Aorta (tissue), 5 donors: ENCODE measurements around the gene TNS1. TPM values are rescaled to one million over a fixed set of nuclear protein-coding genes. Genes with fewer than 3 reads are reported as not detected.
A peak's percentile ranks its signal among the peaks of the same experiment; 100 is the strongest.

ENCODE experiments used
- ATAC-seq: fragments of 200-7000 bp; cut with Tn5 transposase; one replicate; pipeline ENCODE4 v1.9.1; 2022; ENCODE audit warnings: moderate library complexity; ENCODE audit not compliant: low FRiP score
- DNase-seq, 2 donors: peaks; one replicate each; pipeline ENCODE4 v3.0.0-alpha.2; 2020
- H3K27ac ChIP-seq, 2 donors: one replicate each; pipeline ENCODE4 v1.5.1; 2013; ENCODE audit warnings: low read length in 2 of 2, mild to moderate bottlenecking in 2 of 2, moderate library complexity in 2 of 2, control low read depth in 1 of 2, inconsistent platforms in 1 of 2, low read depth in 1 of 2
- H3K27me3 ChIP-seq, 2 donors: one replicate each; pipeline ENCODE4 v1.6.1; 2013; ENCODE audit warnings: control low read depth in 1 of 2, low read length in 1 of 2, mild to moderate bottlenecking in 1 of 2, moderate library complexity in 1 of 2; ENCODE audit not compliant: insufficient read depth in 2 of 2, control insufficient read depth in 1 of 2
- H3K36me3 ChIP-seq, 2 donors: one replicate each; pipeline ENCODE4 v1.6.1; 2013; ENCODE audit warnings: control low read depth in 1 of 2, low read length in 1 of 2, mild to moderate bottlenecking in 1 of 2; ENCODE audit not compliant: insufficient read depth in 2 of 2, control insufficient read depth in 1 of 2
- H3K4me1 ChIP-seq, 2 donors: one replicate each; pipeline ENCODE4 v1.6.1; 2013; ENCODE audit warnings: low read length in 2 of 2, control low read depth in 1 of 2, mild to moderate bottlenecking in 1 of 2, moderate library complexity in 1 of 2; ENCODE audit not compliant: insufficient read depth in 2 of 2, control insufficient read depth in 1 of 2
- H3K4me3 ChIP-seq, 2 donors: one replicate each; pipeline ENCODE4 v1.5.1; 2013; ENCODE audit warnings: low read length in 2 of 2, control low read depth in 1 of 2, mild to moderate bottlenecking in 1 of 2
- H3K9me3 ChIP-seq: one replicate; pipeline ENCODE4 v1.6.1; 2013; ENCODE audit warnings: mild to moderate bottlenecking, low read length; ENCODE audit not compliant: control insufficient read depth
- WGBS, 2 donors: extraction: QIAGEN DNeasy Blood & Tissue Kit; methylation state at CpG; one replicate each; pipeline ENCODE4 v1.1.7; 2013; 5-methylcytosine and 5-hydroxymethylcytosine counted together
- intact Hi-C, 2 donors: fragments of 100-400 bp; cut with DNase I; formaldehyde crosslinking; loops; one replicate each; pipeline versions ENCODE4 v1.14.2 to v1.15.0; 2022
- polyA plus RNA-seq, 2 donors: library from polyadenylated mRNA; stranded (reverse); fragments of 200-250 nt; gene quantifications; one replicate each; pipeline ENCODE4 v1.2.3, GENCODE V29; 2013
- total RNA-seq, 2 donors: library from RNA; stranded (reverse); fragmentation: NEBNext Ultra II Directional; extraction: Animal tissue kit (Norgen Biotek cat#: 25700); gene quantifications; one replicate each; pipeline ENCODE4 v1.2.1, GENCODE V29; 2021
- donor health status: healthy with polysubstance abuse.
- donor health status: Bipolar disorder and iron deficiency.
- donor health status: DM: no; HTN: no; CAD: no.
- donor health status: DM: no; HTN: no; CAD: no.
- donor health status: DM: yes; HTN: yes; CAD: no.

TNS1 gene
- total and polyA plus RNA-seq, 4 donors = 303 to 1,949 (median 930) TPM

DNA sequence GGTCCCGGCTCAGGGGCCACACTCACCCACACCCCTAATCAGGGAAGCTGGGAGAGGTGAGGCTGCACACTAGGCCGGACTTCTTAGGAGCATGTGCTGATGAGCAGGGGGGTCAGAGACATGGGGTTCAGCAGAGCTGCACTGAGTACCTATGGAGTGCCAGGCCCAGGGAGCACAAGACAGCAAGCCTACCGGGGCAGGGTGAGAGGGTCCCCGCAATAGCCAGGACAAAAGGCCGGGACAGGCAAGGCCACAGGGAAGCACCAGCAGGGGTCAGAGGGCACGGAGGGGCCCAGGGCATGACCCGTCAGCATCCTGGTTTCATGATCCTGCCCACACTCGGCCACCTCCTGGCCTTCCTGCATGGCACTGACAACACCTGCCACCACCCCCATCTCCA, 73.5 kb downstream of the TNS1 start:
- Histone ChIP-seq H3K27ac (peak overlapping the region; percentile 98), H3K4me1 (peaks cover 3 to 9% of the 10 kb centered on the region in 2 donors), H3K9me3 (no peaks in the 10 kb centered on the region), H3K4me3 (no peak overlapping the region), H3K36me3 (no peaks in the 10 kb centered on the region), H3K27me3 (no peaks in the 10 kb centered on the region)
- DNase-seq (no peak), ATAC-seq (peak; percentile 0)
- 32 to 38% methylated on average over 6 to 8 of the region's 8 CpGs for WGBS, 2 donors
- intact Hi-C loops = no loop called here

DNA sequence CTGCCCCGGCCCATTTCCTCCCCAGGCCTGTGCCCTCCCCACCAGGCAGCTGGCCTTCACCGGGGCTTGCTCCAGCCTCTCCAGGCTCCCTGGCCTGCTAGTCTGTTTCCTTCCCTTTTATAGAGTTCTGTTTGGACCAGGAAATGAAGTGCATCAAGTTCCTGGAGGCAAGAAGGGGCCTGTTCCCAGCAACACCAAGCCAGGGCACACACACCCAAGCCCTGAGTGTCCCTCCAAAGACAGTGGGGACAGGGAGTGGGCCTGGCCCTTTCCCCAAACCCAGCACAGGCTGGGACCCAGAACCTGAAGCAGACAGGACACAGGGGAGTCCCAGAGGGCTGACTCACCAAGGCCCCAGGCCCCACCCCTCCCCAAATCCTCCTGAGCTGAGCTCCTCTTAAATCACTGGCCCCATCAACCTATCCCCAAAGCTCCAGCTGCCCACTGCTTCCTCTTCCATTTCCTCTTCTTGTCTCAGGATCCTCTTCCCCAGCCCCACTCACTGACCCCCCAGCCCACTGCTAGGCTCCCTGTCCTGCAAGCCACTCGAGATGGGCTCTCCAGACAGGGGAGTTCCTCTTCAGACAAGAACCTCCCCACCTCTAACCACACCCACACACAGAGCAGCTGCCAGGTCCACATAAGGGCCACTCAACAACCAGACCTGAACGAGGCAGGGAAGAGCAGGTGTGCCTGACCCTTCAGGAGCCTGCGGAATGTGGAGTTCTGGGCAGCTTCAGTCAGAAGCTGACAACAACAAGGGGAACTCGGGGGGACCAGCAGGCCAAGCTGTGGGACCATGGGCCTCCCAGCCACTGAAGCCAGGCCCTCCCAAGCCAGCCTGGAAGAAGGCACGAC, 74.2 kb downstream of the TNS1 start:
- DNase-seq (peak; percentile 86 to 89), ATAC-seq (peak; percentile 57)
- WGBS, 2 donors = 18 to 23% methylated on average over 7 of the region's 7 CpGs
- no peaks in the 10 kb centered on the region for H3K36me3 ChIP-seq
- H3K4me3 ChIP-seq = no peak overlapping the region
- no peaks in the 10 kb centered on the region for H3K9me3 ChIP-seq
- no peaks in the 10 kb centered on the region for H3K27me3 ChIP-seq
- peak overlapping the region; percentile 98 for H3K27ac ChIP-seq
- H3K4me1 ChIP-seq = peaks cover 4 to 9% of the 10 kb centered on the region in 2 donors
- intact Hi-C loops = no loop called here

DNA sequence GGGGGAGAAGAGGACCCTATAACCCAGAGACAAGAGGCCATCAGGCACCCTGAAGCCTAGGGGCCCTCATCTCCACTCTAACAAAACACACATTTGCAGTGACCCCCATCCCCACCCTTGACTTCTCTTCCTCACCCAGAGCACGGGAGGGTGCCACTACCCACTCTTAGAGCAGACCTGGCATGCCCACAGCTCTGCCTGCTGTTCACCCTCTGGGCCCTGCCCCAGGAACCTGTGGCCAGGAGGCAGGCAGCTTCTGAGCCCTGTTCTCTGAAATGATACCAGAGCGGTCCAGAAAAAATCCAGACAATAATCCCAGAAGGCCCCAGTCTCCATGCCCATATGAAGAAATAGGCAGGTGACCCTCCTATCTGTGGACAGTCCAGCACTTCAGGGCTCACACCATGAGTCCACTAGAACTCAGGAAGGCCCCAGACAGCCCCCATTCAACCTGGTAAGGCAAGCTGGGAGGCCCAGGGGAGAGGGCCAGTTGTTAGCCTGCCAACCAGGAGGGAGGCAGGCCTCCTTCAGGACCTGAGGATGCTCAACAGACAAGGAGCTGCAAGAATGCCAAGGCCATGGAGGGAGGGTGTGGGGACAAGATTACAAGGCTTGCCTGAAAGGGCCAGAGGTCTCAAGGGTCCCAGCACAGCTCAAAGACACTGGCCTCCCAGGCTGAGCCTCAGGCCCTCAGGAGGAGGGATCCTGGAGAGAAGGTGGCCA, 75.0 kb downstream of the TNS1 start:
- ATAC-seq = no peak
- intact Hi-C loops = no loop called here
- Histone ChIP-seq H3K4me3 (no peak overlapping the region), H3K9me3 (no peaks in the 10 kb centered on the region), H3K27me3 (no peaks in the 10 kb centered on the region), H3K36me3 (no peaks in the 10 kb centered on the region), H3K27ac (peak overlapping the region; percentile 98), H3K4me1 (peaks cover 6 to 9% of the 10 kb centered on the region in 2 donors)
- no peak for DNase-seq
- WGBS, 2 donors = 6 to 14% methylated on average over 2 of the region's 2 CpGs

- intact Hi-C loops = no loop called here
- WGBS, 2 donors = 65 to 68% methylated on average over 2 of the region's 2 CpGs
- Histone ChIP-seq H3K4me3 (no peak overlapping the region), H3K36me3 (no peaks in the 10 kb centered on the region), H3K27me3 (no peaks in the 10 kb centered on the region), H3K9me3 (no peaks in the 10 kb centered on the region), H3K27ac (peak overlapping the region; percentile 98), H3K4me1 (peaks cover 6 to 9% of the 10 kb centered on the region in 2 donors)
- peak in 1 of 2 donors; percentile 24 for DNase-seq
- no peak for ATAC-seq
These were observed 76.0 kb downstream of the TNS1 start for GRCh38 chr2:217926801-217927200.

GRCh38 chr2:217924346-217924901, 78.4 kb downstream of the TNS1 start:
- intact Hi-C loops = no loop called here

GRCh38 chr2:217923007-217923686, 79.6 kb downstream of the TNS1 start:
- peak overlapping the region; percentile 92 to 99 for H3K27ac ChIP-seq
- no peaks in the 10 kb centered on the region for H3K27me3 ChIP-seq
- H3K4me1 ChIP-seq = peaks cover 0 to 6% of the 10 kb centered on the region in 2 donors
- intact Hi-C loops = no loop called here
- ATAC-seq (peak; percentile 54), DNase-seq (no peak)
- H3K36me3 ChIP-seq = peaks cover 0 to under 1% of the 10 kb centered on the region in 2 donors
- no peaks in the 10 kb centered on the region for H3K9me3 ChIP-seq
- WGBS, 2 donors = 34% methylated on average over 8 of the region's 8 CpGs
- H3K4me3 ChIP-seq = no peak overlapping the region

More at GRCh38 chr2:217924346-217924901, 78.4 kb downstream of the TNS1 start:
- no peak for ATAC-seq
- WGBS, 2 donors = 80 to 87% methylated on average over 5 of the region's 5 CpGs
- Histone ChIP-seq H3K4me3 (no peak overlapping the region), H3K4me1 (peaks cover 0 to 6% of the 10 kb centered on the region in 2 donors), H3K36me3 (no peaks in the 10 kb centered on the region), H3K27ac (peak overlapping the region; percentile 77 to 99), H3K9me3 (no peaks in the 10 kb centered on the region), H3K27me3 (no peaks in the 10 kb centered on the region)
- DNase-seq = no peak

GRCh38 chr2:217922101-217923006, 80.4 kb downstream of the TNS1 start:
- DNase-seq = peak; percentile 87 to 96
- Histone ChIP-seq H3K27ac (peak overlapping the region; percentile 95 to 98), H3K4me3 (no peak overlapping the region), H3K4me1 (peaks cover 0 to 6% of the 10 kb centered on the region in 2 donors), H3K27me3 (no peaks in the 10 kb centered on the region), H3K9me3 (no peaks in the 10 kb centered on the region), H3K36me3 (peaks cover 0 to 2% of the 10 kb centered on the region in 2 donors)
- peak; percentile 75 for ATAC-seq
- intact Hi-C loops = no loop called here
- 2 to 7% methylated on average over 19 of the region's 19 CpGs for WGBS, 2 donors
